HepG2 (cell line): ENCODE measurements around the gene MYO7B. TPM values are rescaled to one million over a fixed set of nuclear protein-coding genes. Genes with fewer than 3 reads are reported as not detected.

ENCODE experiments used
- ATAC-seq: fragments of 200-7000 bp; cut with Tn5 transposase; 3 replicates; pipeline ENCODE4 v1.9.1; 2020; ENCODE audit warnings: mild to moderate bottlenecking, moderate library complexity
- BruUV-seq: library from RNA; stranded (reverse); fragments of 400-500 nt; replicated peaks from 2 replicates; lab custom pipeline; 2021; lab: Mats Ljungman, UMichigan
- CTCF ChIA-PET: fragments of 300-600 bp; formaldehyde crosslinking; extraction: SDS; loops from one replicate; lab custom pipeline; 2021; ENCODE audit warnings: low total read pairs, inconsistent platforms, low intra/inter-chr PET ratio; lab: Yijun Ruan, JAX
- POLR2A ChIA-PET: fragments of 350-600 bp; sonication (Branson Sonifier 250); formaldehyde crosslinking; loops from one replicate; lab custom pipeline; 2020; ENCODE audit warnings: antibody characterized with exemption, inconsistent platforms; lab: Yijun Ruan, JAX
- DNase-seq: peaks from one replicate; pipeline ENCODE4 v3.0.0-alpha.2; 2015; ENCODE audit warnings: low spot score
- FAIRE-seq: peaks from 3 replicates; lab custom pipeline; 2011; peaks lifted over from hg19 to GRCh38; lab: Jason Lieb, UNC
- H2AFZ ChIP-seq: one replicate; pipeline ENCODE4 v1.6.1; 2011; ENCODE audit warnings: low read length, inconsistent platforms
- H3K27ac ChIP-seq: fragments of 300-600 bp; 3 replicates; pipeline ENCODE4 v1.8.0; 2011; ENCODE audit warnings: mixed run types, mild to moderate bottlenecking, mixed read lengths, low read length, inconsistent platforms; ENCODE audit not compliant: insufficient read depth; ENCODE audit errors: extremely low read length
- H3K27me3 ChIP-seq, 2 experiments: fragments of 200-600 bp in 1 of 2; 2 replicates in 1 of 2; 3 replicates in 1 of 2; pipeline versions ENCODE4 v1.6.0 to v1.8.0; 2011; ENCODE audit warnings: low read length in 2 of 2, mild to moderate bottlenecking in 2 of 2, moderate library complexity in 2 of 2, inconsistent platforms in 1 of 2; ENCODE audit not compliant: insufficient read depth in 2 of 2, control insufficient read depth in 1 of 2
- H3K36me3 ChIP-seq, 2 experiments: fragments of 200-600 bp in 1 of 2; replicated peaks in 1 of 2; 2 replicates in 1 of 2; 3 replicates in 1 of 2; pipeline versions ENCODE4 v1.5.1 to v1.8.0; 2011; ENCODE audit warnings: low read length in 2 of 2, inconsistent platforms in 1 of 2; ENCODE audit not compliant: insufficient read depth in 2 of 2, control insufficient read depth in 1 of 2
- H3K4me1 ChIP-seq: 2 replicates; pipeline ENCODE4 v1.5.1; 2012; ENCODE audit warnings: low read length, inconsistent platforms; ENCODE audit not compliant: insufficient read depth
- H3K4me2 ChIP-seq: 2 replicates; pipeline ENCODE4 v1.6.0; 2011; ENCODE audit warnings: low read depth, low read length, inconsistent platforms
- H3K4me3 ChIP-seq, 3 experiments: fragments of 200-600 bp in 1 of 3; sonication (generic), shearing (Covaris generic) in 1 of 3; replicated peaks in 1 of 3; 2 replicates each; pipeline ENCODE4 v1.5.1; 2011 to 2016; ENCODE audit warnings: low read length in 3 of 3, inconsistent platforms in 2 of 3, low read depth in 2 of 3, mild to moderate bottlenecking in 2 of 3, control low read depth in 1 of 3, mixed read lengths in 1 of 3; ENCODE audit not compliant: insufficient read depth in 1 of 3
- H3K79me2 ChIP-seq: one replicate; pipeline ENCODE4 v1.6.1; 2011; ENCODE audit warnings: low read length, inconsistent platforms; ENCODE audit not compliant: insufficient read depth
- H3K9ac ChIP-seq: 2 replicates; pipeline ENCODE4 v1.6.0; 2011; ENCODE audit warnings: mild to moderate bottlenecking, low read depth, low read length, inconsistent platforms; ENCODE audit not compliant: insufficient read depth
- H3K9me3 ChIP-seq: 2 replicates; pipeline ENCODE4 v1.5.1; 2012; ENCODE audit warnings: mild to moderate bottlenecking, low read length
- H4K20me1 ChIP-seq: 2 replicates; pipeline ENCODE4 v1.6.0; 2011; ENCODE audit warnings: inconsistent platforms, mild to moderate bottlenecking, low read length, moderate library complexity; ENCODE audit not compliant: insufficient read depth
- MEIS2 ChIP-seq: sonication (generic); formaldehyde crosslinking; IDR thresholded peaks from 2 replicates; pipeline ENCODE4 v1.9.0; 2021; ENCODE audit warnings: mild to moderate bottlenecking, missing genetic modification reagents
- PTBP1 ChIP-seq: fragments of 200-400 bp; formaldehyde crosslinking; IDR thresholded peaks from 2 replicates; pipeline ENCODE4 v1.6.1; 2018; ENCODE audit warnings: low read length, low read depth; ENCODE audit not compliant: poor library complexity, severe bottlenecking
- RNF219 ChIP-seq: sonication (generic); formaldehyde crosslinking; IDR thresholded peaks from 2 replicates; pipeline ENCODE4 v1.5.0; 2020; ENCODE audit warnings: mild to moderate bottlenecking, missing genetic modification reagents
- ZNF235 ChIP-seq: sonication (generic); formaldehyde crosslinking; IDR thresholded peaks from 2 replicates; pipeline ENCODE4 v1.8.1; 2023; ENCODE audit warnings: mild to moderate bottlenecking, missing genetic modification reagents, borderline replicate concordance
- WGBS: methylation state at CpG from one replicate; pipeline ENCODE4 v1.1.6; 2017; ENCODE audit warnings: low lambda C conversion rate; 5-methylcytosine and 5-hydroxymethylcytosine counted together
- in situ Hi-C: cut with HindIII; loops from 2 replicates; pipeline ENCODE4 v1.10.0; 2017; ENCODE audit warnings: low pct_unique_long_range_greater_than_20kb; ENCODE audit not compliant: extremely low pct_ligation_motif_present
- intact Hi-C: fragments of 100-400 bp; cut with micrococcal nuclease; formaldehyde crosslinking; loops from one replicate; pipeline ENCODE4 v1.10.0; 2022; ENCODE audit not compliant: unreplicated experiment
- polyA plus RNA-seq, 8 experiments: library from polyadenylated mRNA; depleted of rRNA in 3 of 8; stranded (reverse) in 7 of 8; unstranded in 1 of 8; fragments of >200 nt; fragmentation: Illumina TruSeq in 4 of 8; extraction: Trizol in 4 of 8; gene quantifications; 2 replicates each; pipeline versions ENCODE4 v1.2.1 to v1.2.3, GENCODE V29; 2011 to 2016; ENCODE audit warnings: low read depth in 4 of 8, missing spikeins in 1 of 8, mixed read lengths in 1 of 8; ENCODE audit not compliant: insufficient read depth in 1 of 8
- total RNA-seq, 5 experiments: library from RNA; depleted of rRNA; stranded (reverse); fragments of >200 nt; fragmentation: Illumina TruSeq; extraction: Trizol; gene quantifications; 2 replicates each; pipeline ENCODE4 v1.2.3, GENCODE V29; 2016; ENCODE audit warnings: low read depth in 1 of 5
- TF ChIP-seq, protein P1 (sequence below): sonication (generic); formaldehyde crosslinking; IDR thresholded peaks from 2 replicates; pipeline ENCODE4 v1.4.0; 2020; ENCODE audit warnings: missing genetic modification reagents, mild to moderate bottlenecking, borderline replicate concordance
- TF ChIP-seq, protein P2 (sequence below): sonication (generic); formaldehyde crosslinking; IDR thresholded peaks from 2 replicates; pipeline ENCODE4 v1.4.0; 2020; ENCODE audit warnings: missing genetic modification reagents, borderline replicate concordance
- TF ChIP-seq, protein P3 (sequence below): sonication (generic); formaldehyde crosslinking; IDR thresholded peaks from 2 replicates; pipeline ENCODE4 v1.8.0; 2022; ENCODE audit warnings: missing genetic modification reagents, mild to moderate bottlenecking, moderate library complexity, borderline replicate concordance

Gene MYO7B
- total and polyA plus RNA-seq, 2 of the 13 experiments (the other 11 are each of a cell fraction or from before 2014, with no cell fraction given) = not detected

DNA sequence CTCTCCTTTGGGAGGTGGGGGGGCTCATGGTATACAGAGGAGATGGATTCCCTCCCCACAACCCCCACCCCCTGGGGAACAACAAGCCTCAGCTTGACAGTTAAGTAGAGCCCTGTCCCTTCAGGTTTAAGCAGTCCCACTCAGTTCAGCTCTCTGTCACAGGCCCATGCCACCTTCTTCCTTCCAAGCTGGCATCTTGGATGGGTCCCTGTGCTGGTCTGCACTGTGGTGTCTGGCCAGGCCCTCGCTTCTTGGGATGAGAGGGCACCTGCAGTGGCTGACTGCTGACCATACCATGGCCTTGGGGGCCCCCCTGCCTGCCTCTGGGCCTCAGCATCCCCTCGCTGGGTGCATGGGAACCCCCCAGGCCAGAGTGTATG, 90.1 kb downstream of the MYO7B start:
- H2AFZ ChIP-seq = no peak overlapping the region
- ChIA-PET POLR2A (no interaction called here), CTCF (no interaction called here)
- H3K79me2 ChIP-seq = no peaks in the 10 kb centered on the region
- FAIRE-seq = no peak
- H3K36me3 ChIP-seq = no peaks in the 10 kb centered on the region
- ATAC-seq = no peak
- WGBS = 13% methylated on average over 2 of the region's 2 CpGs
- no peak overlapping the region for H3K27ac ChIP-seq
- peaks cover 25 to 91% of the 10 kb centered on the region in 2 experiments for H3K27me3 ChIP-seq
- H4K20me1 ChIP-seq = no peaks in the 10 kb centered on the region
- no peak overlapping the region for H3K9ac ChIP-seq
- no peaks in the 10 kb centered on the region for H3K9me3 ChIP-seq
- no TSS peak for BruUV-seq
- no peak overlapping the region for H3K4me3 ChIP-seq
- in situ Hi-C loops = no loop called here
- DNase-seq = no peak
- no peak overlapping the region for H3K4me2 ChIP-seq
- intact Hi-C loops = no loop called here
- TF ChIP-seq ZNF235 (CRISPR knock-in tag) = no peak
- TF ChIP-seq, all 625 proteins: peak for 0
- no peaks in the 10 kb centered on the region for H3K4me1 ChIP-seq

GRCh38 chr2:127626175-127626574, 90.7 kb downstream of the MYO7B start:
- intact Hi-C loops = no loop called here
- in situ Hi-C loops = no loop called here
- TF ChIP-seq, protein P1, sequence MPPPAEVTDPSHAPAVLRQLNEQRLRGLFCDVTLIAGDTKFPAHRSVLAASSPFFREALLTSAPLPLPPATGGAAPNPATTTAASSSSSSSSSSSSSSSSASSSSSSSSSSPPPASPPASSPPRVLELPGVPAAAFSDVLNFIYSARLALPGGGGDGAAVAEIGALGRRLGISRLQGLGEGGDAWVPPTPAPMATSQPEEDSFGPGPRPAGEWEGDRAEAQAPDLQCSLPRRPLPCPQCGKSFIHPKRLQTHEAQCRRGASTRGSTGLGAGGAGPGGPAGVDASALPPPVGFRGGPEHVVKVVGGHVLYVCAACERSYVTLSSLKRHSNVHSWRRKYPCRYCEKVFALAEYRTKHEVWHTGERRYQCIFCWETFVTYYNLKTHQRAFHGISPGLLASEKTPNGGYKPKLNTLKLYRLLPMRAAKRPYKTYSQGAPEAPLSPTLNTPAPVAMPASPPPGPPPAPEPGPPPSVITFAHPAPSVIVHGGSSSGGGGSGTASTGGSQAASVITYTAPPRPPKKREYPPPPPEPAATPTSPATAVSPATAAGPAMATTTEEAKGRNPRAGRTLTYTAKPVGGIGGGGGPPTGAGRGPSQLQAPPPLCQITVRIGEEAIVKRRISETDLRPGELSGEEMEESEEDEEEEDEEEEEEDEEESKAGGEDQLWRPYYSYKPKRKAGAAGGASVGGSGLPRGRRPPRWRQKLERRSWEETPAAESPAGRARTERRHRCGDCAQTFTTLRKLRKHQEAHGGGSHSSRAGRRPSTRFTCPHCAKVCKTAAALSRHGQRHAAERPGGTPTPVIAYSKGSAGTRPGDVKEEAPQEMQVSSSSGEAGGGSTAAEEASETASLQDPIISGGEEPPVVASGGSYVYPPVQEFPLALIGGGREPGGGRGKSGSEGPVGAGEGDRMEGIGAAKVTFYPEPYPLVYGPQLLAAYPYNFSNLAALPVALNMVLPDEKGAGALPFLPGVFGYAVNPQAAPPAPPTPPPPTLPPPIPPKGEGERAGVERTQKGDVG = no peak
- TF ChIP-seq, protein P2, sequence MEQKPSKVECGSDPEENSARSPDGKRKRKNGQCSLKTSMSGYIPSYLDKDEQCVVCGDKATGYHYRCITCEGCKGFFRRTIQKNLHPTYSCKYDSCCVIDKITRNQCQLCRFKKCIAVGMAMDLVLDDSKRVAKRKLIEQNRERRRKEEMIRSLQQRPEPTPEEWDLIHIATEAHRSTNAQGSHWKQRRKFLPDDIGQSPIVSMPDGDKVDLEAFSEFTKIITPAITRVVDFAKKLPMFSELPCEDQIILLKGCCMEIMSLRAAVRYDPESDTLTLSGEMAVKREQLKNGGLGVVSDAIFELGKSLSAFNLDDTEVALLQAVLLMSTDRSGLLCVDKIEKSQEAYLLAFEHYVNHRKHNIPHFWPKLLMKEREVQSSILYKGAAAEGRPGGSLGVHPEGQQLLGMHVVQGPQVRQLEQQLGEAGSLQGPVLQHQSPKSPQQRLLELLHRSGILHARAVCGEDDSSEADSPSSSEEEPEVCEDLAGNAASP (CRISPR knock-in tag) = no peak
- TF ChIP-seq, protein P3, sequence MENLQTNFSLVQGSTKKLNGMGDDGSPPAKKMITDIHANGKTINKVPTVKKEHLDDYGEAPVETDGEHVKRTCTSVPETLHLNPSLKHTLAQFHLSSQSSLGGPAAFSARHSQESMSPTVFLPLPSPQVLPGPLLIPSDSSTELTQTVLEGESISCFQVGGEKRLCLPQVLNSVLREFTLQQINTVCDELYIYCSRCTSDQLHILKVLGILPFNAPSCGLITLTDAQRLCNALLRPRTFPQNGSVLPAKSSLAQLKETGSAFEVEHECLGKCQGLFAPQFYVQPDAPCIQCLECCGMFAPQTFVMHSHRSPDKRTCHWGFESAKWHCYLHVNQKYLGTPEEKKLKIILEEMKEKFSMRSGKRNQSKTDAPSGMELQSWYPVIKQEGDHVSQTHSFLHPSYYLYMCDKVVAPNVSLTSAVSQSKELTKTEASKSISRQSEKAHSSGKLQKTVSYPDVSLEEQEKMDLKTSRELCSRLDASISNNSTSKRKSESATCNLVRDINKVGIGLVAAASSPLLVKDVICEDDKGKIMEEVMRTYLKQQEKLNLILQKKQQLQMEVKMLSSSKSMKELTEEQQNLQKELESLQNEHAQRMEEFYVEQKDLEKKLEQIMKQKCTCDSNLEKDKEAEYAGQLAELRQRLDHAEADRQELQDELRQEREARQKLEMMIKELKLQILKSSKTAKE = no peak
- TF ChIP-seq RNF219 (CRISPR knock-in tag) (no peak), MEIS2 (CRISPR knock-in tag) (no peak), PTBP1 (no peak)
- H3K36me3 ChIP-seq = no peaks in the 10 kb centered on the region
- H3K9me3 ChIP-seq = no peaks in the 10 kb centered on the region
- H3K4me1 ChIP-seq = no peaks in the 10 kb centered on the region
- H3K27me3 ChIP-seq = peaks cover 27 to 91% of the 10 kb centered on the region in 2 experiments
- POLR2A ChIA-PET = no interaction called here
- no peak overlapping the region for H3K4me2 ChIP-seq
- 15% methylated on average over 9 of the region's 12 CpGs for WGBS
- H3K79me2 ChIP-seq = no peaks in the 10 kb centered on the region
- no peak overlapping the region for H3K27ac ChIP-seq
- no peak overlapping the region for H3K9ac ChIP-seq
- no peak overlapping the region for H2AFZ ChIP-seq
- CTCF ChIA-PET = no interaction called here
- H3K4me3 ChIP-seq = no peak overlapping the region
- no peak for DNase-seq
- FAIRE-seq = no peak
- ATAC-seq = no peak
- BruUV-seq = no TSS peak
- no peaks in the 10 kb centered on the region for H4K20me1 ChIP-seq
